Measurements from ENCODE around the gene MUC13. TPM values are rescaled to one million over a fixed set of nuclear protein-coding genes. Genes with fewer than 3 reads are reported as not detected.
A peak's percentile ranks its signal among the peaks of the same experiment; 100 is the strongest.

The MUC13 gene
- polyA plus RNA-seq, 2 donors, result 0.14 TPM; not detected in 1

GRCh38 chr3:124882816-124883747 is 51.5 kb downstream of the MUC13 start:
- WGBS, 2 donors, result 77 to 84% methylated on average over 13 of the region's 13 CpGs
- H3K9me3 ChIP-seq (ENCODE audit: control insufficient read depth in 2 of 2, insufficient read depth in 1 of 2, low read depth in 1 of 2, low read length in 1 of 2), result peaks cover 0 to 2% of the 10 kb centered on the region in 2 donors
- no peak overlapping the region for H3K4me3 ChIP-seq (ENCODE audit: low read depth in 1 of 2, low read length in 2 of 2)
- H3K27ac ChIP-seq (ENCODE audit: low read depth in 2 of 2, low read length in 1 of 2), result peak overlapping the region; percentile 18 to 57
- no peaks in the 10 kb centered on the region for H3K36me3 ChIP-seq (ENCODE audit: control insufficient read depth in 2 of 2, insufficient read depth in 2 of 2, low read length in 1 of 2)
- peaks cover 2 to 16% of the 10 kb centered on the region in 2 donors for H3K4me1 ChIP-seq (ENCODE audit: control insufficient read depth in 2 of 2, insufficient read depth in 2 of 2, low read length in 1 of 2)
- H3K27me3 ChIP-seq (ENCODE audit: control insufficient read depth in 1 of 2, insufficient read depth in 2 of 2, low read length in 2 of 2), result no peaks in the 10 kb centered on the region

DNA sequence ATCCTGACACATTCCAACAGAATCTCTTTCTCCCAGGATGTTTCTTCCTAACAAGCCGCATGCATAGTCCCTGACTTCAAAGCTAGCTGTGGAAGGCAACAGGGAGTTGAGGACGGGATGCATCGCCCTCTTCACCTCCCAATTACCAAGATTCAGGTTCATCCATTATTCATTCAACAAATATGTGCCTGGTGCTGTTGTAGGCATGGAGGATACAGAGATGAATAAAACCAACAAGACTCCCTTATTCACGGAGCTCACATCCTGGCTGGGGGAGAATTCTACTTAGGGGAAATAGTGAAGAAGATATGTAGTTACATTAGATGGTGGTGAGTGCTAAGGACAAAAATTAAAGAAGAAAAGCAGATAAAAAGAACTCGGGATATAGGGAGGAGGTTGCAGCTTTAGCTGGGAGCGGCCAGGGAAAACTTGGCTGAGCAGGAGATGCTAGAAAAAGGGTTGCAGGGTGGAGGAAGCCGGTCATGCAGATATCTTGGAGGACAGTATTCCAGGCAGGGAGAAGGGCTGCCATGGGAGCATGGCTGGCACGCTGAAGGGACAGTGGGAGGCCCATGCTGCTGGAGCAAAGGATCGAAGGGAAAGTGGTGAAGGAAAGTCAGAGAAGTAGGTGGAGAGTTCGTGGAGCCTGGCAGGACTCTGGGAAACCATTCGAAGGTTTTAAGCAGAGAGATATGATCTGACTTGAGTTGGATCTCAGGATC is 52.4 kb downstream of the MUC13 start:
- Histone ChIP-seq H3K27ac (ENCODE audit: low read depth in 2 of 2, low read length in 1 of 2) (peak overlapping the region; percentile 44 to 55), H3K36me3 (ENCODE audit: control insufficient read depth in 2 of 2, insufficient read depth in 2 of 2, low read length in 1 of 2) (no peaks in the 10 kb centered on the region), H3K9me3 (ENCODE audit: control insufficient read depth in 2 of 2, insufficient read depth in 1 of 2, low read depth in 1 of 2, low read length in 1 of 2) (no peaks in the 10 kb centered on the region), H3K4me3 (ENCODE audit: low read depth in 1 of 2, low read length in 2 of 2) (no peak overlapping the region), H3K4me1 (ENCODE audit: control insufficient read depth in 2 of 2, insufficient read depth in 2 of 2, low read length in 1 of 2) (peaks cover 2 to 17% of the 10 kb centered on the region in 2 donors), H3K27me3 (ENCODE audit: control insufficient read depth in 1 of 2, insufficient read depth in 2 of 2, low read length in 2 of 2) (no peaks in the 10 kb centered on the region)
- WGBS, 2 donors, result 88 to 90% methylated on average over 11 of the region's 11 CpGs

DNA sequence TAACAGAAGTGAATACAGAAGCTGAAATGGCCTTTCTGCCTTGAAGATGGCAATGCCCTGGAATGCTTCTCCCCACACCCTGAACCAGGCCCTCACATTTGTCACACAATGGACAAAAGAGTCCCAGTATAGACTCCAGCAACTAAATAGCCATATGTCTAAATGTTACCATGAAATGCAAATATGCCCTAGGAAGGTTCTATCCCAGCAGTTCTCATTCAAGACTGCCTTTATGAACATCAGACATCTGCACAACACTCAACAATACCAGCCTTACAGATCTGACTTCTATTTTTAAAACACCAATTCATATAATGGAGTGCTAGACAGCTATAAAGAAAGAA is 55.2 kb downstream of the MUC13 start:
- Histone ChIP-seq H3K36me3 (ENCODE audit: control insufficient read depth in 2 of 2, insufficient read depth in 2 of 2, low read length in 1 of 2) (no peaks in the 10 kb centered on the region), H3K27ac (ENCODE audit: low read depth in 2 of 2, low read length in 1 of 2) (peak overlapping the region; percentile 75 to 91), H3K27me3 (ENCODE audit: control insufficient read depth in 1 of 2, insufficient read depth in 2 of 2, low read length in 2 of 2) (no peaks in the 10 kb centered on the region), H3K4me3 (ENCODE audit: low read depth in 1 of 2, low read length in 2 of 2) (no peak overlapping the region), H3K4me1 (ENCODE audit: control insufficient read depth in 2 of 2, insufficient read depth in 2 of 2, low read length in 1 of 2) (peaks cover 2 to 13% of the 10 kb centered on the region in 2 donors), H3K9me3 (ENCODE audit: control insufficient read depth in 2 of 2, insufficient read depth in 1 of 2, low read depth in 1 of 2, low read length in 1 of 2) (no peaks in the 10 kb centered on the region)

- no peak overlapping the region for H3K4me3 ChIP-seq (ENCODE audit: low read depth in 1 of 2, low read length in 2 of 2)
- H3K27me3 ChIP-seq (ENCODE audit: control insufficient read depth in 1 of 2, insufficient read depth in 2 of 2, low read length in 2 of 2), result no peaks in the 10 kb centered on the region
- H3K9me3 ChIP-seq (ENCODE audit: control insufficient read depth in 2 of 2, insufficient read depth in 1 of 2, low read depth in 1 of 2, low read length in 1 of 2), result no peaks in the 10 kb centered on the region
- 6 to 13% methylated on average over 6 of the region's 6 CpGs for WGBS, 2 donors
- H3K4me1 ChIP-seq (ENCODE audit: control insufficient read depth in 2 of 2, insufficient read depth in 2 of 2, low read length in 1 of 2), result peaks cover 2 to 12% of the 10 kb centered on the region in 2 donors
- H3K27ac ChIP-seq (ENCODE audit: low read depth in 2 of 2, low read length in 1 of 2), result peak overlapping the region; percentile 75 to 91
- no peaks in the 10 kb centered on the region for H3K36me3 ChIP-seq (ENCODE audit: control insufficient read depth in 2 of 2, insufficient read depth in 2 of 2, low read length in 1 of 2)
Observed at GRCh38 chr3:124878561-124879336, 55.8 kb downstream of the MUC13 start.

DNA sequence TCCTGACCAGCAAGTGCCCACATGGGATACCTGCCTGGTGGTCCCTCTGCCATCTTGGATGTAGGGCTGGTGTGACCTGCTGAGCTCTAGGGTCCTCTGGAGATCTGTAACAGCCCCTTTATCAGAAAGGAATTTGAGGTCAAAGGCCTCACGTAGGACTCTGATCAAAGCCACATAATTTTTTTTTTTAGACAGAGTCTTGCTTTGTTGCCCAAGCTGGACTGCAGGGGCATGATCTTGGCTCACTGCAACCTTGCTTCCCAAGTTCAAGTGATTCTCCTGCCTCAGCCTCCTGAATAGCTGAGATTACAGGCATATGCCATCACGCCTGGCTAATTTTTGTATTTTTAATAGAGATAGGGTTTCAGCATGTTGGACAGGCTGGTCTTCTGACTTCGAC is 56.9 kb downstream of the MUC13 start:
- Histone ChIP-seq H3K4me1 (ENCODE audit: control insufficient read depth in 2 of 2, insufficient read depth in 2 of 2, low read length in 1 of 2) (peaks cover 2 to 10% of the 10 kb centered on the region in 2 donors), H3K27ac (ENCODE audit: low read depth in 2 of 2, low read length in 1 of 2) (peak overlapping the region; percentile 17 to 75)
- WGBS, 2 donors, result 86 to 87% methylated on average over 3 of the region's 3 CpGs

GRCh38 chr3:124876401-124876878 is 58.1 kb downstream of the MUC13 start:
- Histone ChIP-seq H3K27me3 (ENCODE audit: control insufficient read depth in 1 of 2, insufficient read depth in 2 of 2, low read length in 2 of 2) (no peaks in the 10 kb centered on the region), H3K4me3 (ENCODE audit: low read depth in 1 of 2, low read length in 2 of 2) (no peak overlapping the region), H3K27ac (ENCODE audit: low read depth in 2 of 2, low read length in 1 of 2) (peak overlapping the region in 1 of 2 donors; percentile 15), H3K36me3 (ENCODE audit: control insufficient read depth in 2 of 2, insufficient read depth in 2 of 2, low read length in 1 of 2) (no peaks in the 10 kb centered on the region), H3K9me3 (ENCODE audit: control insufficient read depth in 2 of 2, insufficient read depth in 1 of 2, low read depth in 1 of 2, low read length in 1 of 2) (no peaks in the 10 kb centered on the region), H3K4me1 (ENCODE audit: control insufficient read depth in 2 of 2, insufficient read depth in 2 of 2, low read length in 1 of 2) (peaks cover 0 to 7% of the 10 kb centered on the region in 2 donors)
- WGBS, 2 donors, result 69% methylated on average over 3 of the region's 3 CpGs

More for the DNA sequence above, 56.9 kb downstream of the MUC13 start:
- Histone ChIP-seq H3K27me3 (ENCODE audit: control insufficient read depth in 1 of 2, insufficient read depth in 2 of 2, low read length in 2 of 2) (no peaks in the 10 kb centered on the region), H3K36me3 (ENCODE audit: control insufficient read depth in 2 of 2, insufficient read depth in 2 of 2, low read length in 1 of 2) (no peaks in the 10 kb centered on the region), H3K4me3 (ENCODE audit: low read depth in 1 of 2, low read length in 2 of 2) (no peak overlapping the region), H3K9me3 (ENCODE audit: control insufficient read depth in 2 of 2, insufficient read depth in 1 of 2, low read depth in 1 of 2, low read length in 1 of 2) (no peaks in the 10 kb centered on the region)

- Histone ChIP-seq H3K27me3 (ENCODE audit: control insufficient read depth in 1 of 2, insufficient read depth in 2 of 2, low read length in 2 of 2) (no peaks in the 10 kb centered on the region), H3K4me1 (ENCODE audit: control insufficient read depth in 2 of 2, insufficient read depth in 2 of 2, low read length in 1 of 2) (peaks cover 0 to 4% of the 10 kb centered on the region in 2 donors), H3K36me3 (ENCODE audit: control insufficient read depth in 2 of 2, insufficient read depth in 2 of 2, low read length in 1 of 2) (no peaks in the 10 kb centered on the region), H3K27ac (ENCODE audit: low read depth in 2 of 2, low read length in 1 of 2) (no peak overlapping the region), H3K9me3 (ENCODE audit: control insufficient read depth in 2 of 2, insufficient read depth in 1 of 2, low read depth in 1 of 2, low read length in 1 of 2) (no peaks in the 10 kb centered on the region), H3K4me3 (ENCODE audit: low read depth in 1 of 2, low read length in 2 of 2) (no peak overlapping the region)
- WGBS, 2 donors, result 78 to 79% methylated on average over 1 of the region's 1 CpG
Observed at GRCh38 chr3:124873226-124873625, 61.3 kb downstream of the MUC13 start.

DNA sequence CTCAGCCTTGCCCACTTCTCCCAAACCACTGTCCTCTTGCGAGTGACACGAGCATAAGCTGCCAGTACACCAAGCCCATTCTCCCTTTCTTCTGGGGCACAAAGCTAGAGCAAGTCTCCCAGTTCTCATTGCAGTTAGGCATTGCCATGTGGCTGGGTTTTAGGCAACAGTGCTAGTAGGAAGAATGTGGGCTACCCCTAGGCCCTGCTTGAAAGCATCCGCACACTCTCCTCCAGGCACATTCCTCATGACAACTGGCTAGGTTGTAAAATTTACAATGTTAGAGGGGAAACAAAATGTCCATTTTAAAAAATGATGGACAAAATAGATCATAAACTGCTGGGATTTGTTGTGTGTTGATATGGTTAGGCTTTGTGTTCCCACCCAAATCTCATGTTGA is 67.0 kb downstream of the MUC13 start:
- 95% methylated on average over 3 of the region's 3 CpGs for whole genome bisulfite sequencing, 2 donors
- no peaks in the 10 kb centered on the region for H3K27me3 ChIP-seq (ENCODE audit: control insufficient read depth in 1 of 2, insufficient read depth in 2 of 2, low read length in 2 of 2)
- H3K36me3 ChIP-seq (ENCODE audit: control insufficient read depth in 2 of 2, insufficient read depth in 2 of 2, low read length in 1 of 2), result peaks cover 0 to 2% of the 10 kb centered on the region in 2 donors
- H3K9me3 ChIP-seq (ENCODE audit: control insufficient read depth in 2 of 2, insufficient read depth in 1 of 2, low read depth in 1 of 2, low read length in 1 of 2), result no peaks in the 10 kb centered on the region
- H3K4me1 ChIP-seq (ENCODE audit: control insufficient read depth in 2 of 2, insufficient read depth in 2 of 2, low read length in 1 of 2), result no peaks in the 10 kb centered on the region
- no peak overlapping the region for H3K27ac ChIP-seq (ENCODE audit: low read depth in 2 of 2, low read length in 1 of 2)
- no peak overlapping the region for H3K4me3 ChIP-seq (ENCODE audit: low read depth in 1 of 2, low read length in 2 of 2)

DNA sequence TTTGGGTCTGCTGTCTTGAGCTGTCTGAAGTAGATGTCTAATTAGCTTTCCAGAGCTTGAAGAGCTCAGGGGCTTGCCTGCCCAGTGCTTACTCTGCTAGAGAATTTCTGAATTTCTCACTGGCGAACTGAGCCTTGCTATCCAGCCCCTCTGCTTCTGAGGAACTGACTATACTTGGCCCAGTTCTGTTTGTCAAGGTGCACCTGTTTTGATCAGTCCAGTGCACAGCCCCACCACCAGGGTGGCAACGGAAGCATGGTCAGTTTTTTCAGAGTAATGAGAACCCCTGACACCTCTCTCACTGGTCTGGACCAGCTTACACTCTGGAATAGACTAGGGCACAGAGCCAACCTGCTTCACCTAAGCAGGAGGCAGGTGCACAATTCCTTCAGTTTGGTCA is 72.5 kb downstream of the MUC13 start:
- Histone ChIP-seq H3K27me3 (ENCODE audit: control insufficient read depth in 1 of 2, insufficient read depth in 2 of 2, low read length in 2 of 2) (no peaks in the 10 kb centered on the region), H3K9me3 (ENCODE audit: control insufficient read depth in 2 of 2, insufficient read depth in 1 of 2, low read depth in 1 of 2, low read length in 1 of 2) (no peaks in the 10 kb centered on the region), H3K4me3 (ENCODE audit: low read depth in 1 of 2, low read length in 2 of 2) (no peak overlapping the region), H3K27ac (ENCODE audit: low read depth in 2 of 2, low read length in 1 of 2) (no peak overlapping the region), H3K36me3 (ENCODE audit: control insufficient read depth in 2 of 2, insufficient read depth in 2 of 2, low read length in 1 of 2) (peaks cover 0 to 4% of the 10 kb centered on the region in 2 donors), H3K4me1 (ENCODE audit: control insufficient read depth in 2 of 2, insufficient read depth in 2 of 2, low read length in 1 of 2) (peaks cover 0 to 2% of the 10 kb centered on the region in 2 donors)
- 63 to 87% methylated on average over 2 of the region's 2 CpGs for WGBS, 2 donors

Measured in esophagus (tissue), 2 donors.